Thymus (tissue), 11 donors: ENCODE data around the gene PAX3. TPM values are rescaled to one million over a fixed set of nuclear protein-coding genes. Genes with fewer than 3 reads are reported as not detected.

Source experiments
- DNase-seq, 9 donors: peaks; one replicate each; pipeline ENCODE4 v3.0.0-alpha.2; 2013; ENCODE audit warnings: low spot score in 9 of 9, low read depth in 6 of 9, missing footprints in 1 of 9
- H3K27ac ChIP-seq, 2 donors: one replicate each; pipeline ENCODE4 v1.5.1; 2013; ENCODE audit warnings: control low read depth in 1 of 2, low read depth in 1 of 2, low read length in 1 of 2, mild to moderate bottlenecking in 1 of 2, moderate library complexity in 1 of 2
- H3K27me3 ChIP-seq, 2 donors: one replicate each; pipeline ENCODE4 v1.5.1; 2013; ENCODE audit warnings: low read length in 1 of 2; ENCODE audit not compliant: control insufficient read depth in 2 of 2, insufficient read depth in 1 of 2
- H3K36me3 ChIP-seq, 2 donors: one replicate each; pipeline ENCODE4 v1.5.1; 2013; ENCODE audit warnings: low read length in 1 of 2, mild to moderate bottlenecking in 1 of 2, moderate library complexity in 1 of 2; ENCODE audit not compliant: control insufficient read depth in 2 of 2, insufficient read depth in 2 of 2
- H3K4me1 ChIP-seq, 2 donors: one replicate each; pipeline ENCODE4 v1.5.1; 2013; ENCODE audit warnings: low read length in 2 of 2; ENCODE audit not compliant: control insufficient read depth in 2 of 2, insufficient read depth in 2 of 2
- H3K4me3 ChIP-seq, 2 donors: one replicate each; pipeline ENCODE4 v1.5.1; 2013; ENCODE audit warnings: low read length in 2 of 2, control low read depth in 1 of 2, mild to moderate bottlenecking in 1 of 2
- H3K9me3 ChIP-seq, 2 donors: one replicate each; pipeline ENCODE4 v1.5.1; 2013; ENCODE audit warnings: low read length in 1 of 2, mild to moderate bottlenecking in 1 of 2; ENCODE audit not compliant: control insufficient read depth in 2 of 2, insufficient read depth in 1 of 2
- WGBS: extraction: QIAGEN DNeasy Blood & Tissue Kit; methylation state at CpG from one replicate; pipeline ENCODE4 v1.1.7; 2013; 5-methylcytosine and 5-hydroxymethylcytosine counted together
- polyA plus RNA-seq: library from polyadenylated mRNA; stranded (reverse); fragments of 200-250 nt; gene quantifications from one replicate; pipeline ENCODE4 v1.2.3, GENCODE V29; 2013
- total RNA-seq: library from RNA; stranded (reverse); fragments of 120-200 nt; gene quantifications from one replicate; pipeline ENCODE4 v1.2.4, GENCODE V29; 2013
- donor health status: healthy.

The PAX3 gene
- total and polyA plus RNA-seq, 2 donors, result 0.05 TPM

DNA sequence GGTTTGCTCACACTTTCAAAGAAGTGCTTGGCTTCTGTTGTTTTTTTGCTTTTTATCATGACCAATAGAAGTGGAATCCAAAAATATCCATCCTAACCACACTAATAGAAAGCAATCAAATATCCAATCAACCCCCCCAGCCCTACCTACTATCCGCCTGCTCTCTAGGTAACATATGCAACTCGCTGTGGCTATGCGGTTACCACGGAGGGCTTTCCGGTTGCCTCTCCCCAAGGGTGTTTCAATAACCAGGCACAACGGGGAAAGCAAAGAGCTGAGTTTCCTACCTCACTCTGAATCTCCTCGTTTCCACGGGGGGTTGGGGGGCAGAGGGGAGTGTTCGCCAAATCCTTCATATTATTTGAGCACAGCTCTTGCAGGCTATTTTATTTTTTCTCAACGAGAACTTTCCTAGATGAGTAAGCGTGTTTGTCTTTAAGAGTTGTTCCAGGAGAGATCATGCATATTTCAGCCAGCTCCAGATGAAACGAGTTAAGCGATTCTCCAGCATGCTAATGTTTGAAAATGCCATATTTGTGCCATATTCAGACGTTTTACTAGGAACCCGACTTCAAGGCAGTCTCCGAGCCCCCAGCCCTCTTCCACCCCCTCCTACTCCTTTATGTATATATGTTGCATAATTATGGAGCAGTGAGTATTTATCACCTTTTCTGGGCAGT, 30.3 kb downstream of the PAX3 start:
- H3K36me3 ChIP-seq, result no peaks in the 10 kb centered on the region
- WGBS, result 33% methylated on average over 16 of the region's 16 CpGs

DNA sequence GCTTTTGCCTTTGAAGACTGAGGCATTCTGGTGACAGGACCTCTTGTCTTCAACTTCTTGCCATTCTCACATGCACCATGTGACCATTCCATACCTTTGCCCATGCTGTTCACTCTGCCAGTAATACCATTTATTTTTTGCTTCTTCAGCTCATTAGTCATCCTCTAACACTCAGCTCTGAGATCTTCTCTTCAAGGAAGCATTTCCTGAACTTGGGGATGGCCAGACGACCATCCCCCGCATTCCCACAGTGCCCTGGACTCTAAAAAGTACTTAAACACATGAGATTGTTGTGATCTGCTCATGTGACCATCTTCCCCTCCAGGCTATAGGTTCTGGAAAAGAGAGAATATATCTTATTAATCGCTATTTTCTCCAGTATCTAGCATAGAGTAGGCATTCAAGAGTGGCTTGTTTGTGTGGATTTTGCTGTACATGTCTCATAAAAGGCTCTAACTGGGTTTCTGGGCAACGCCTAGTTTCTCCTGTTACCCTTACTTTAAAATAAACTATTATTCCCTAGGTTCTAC, 33.9 kb downstream of the PAX3 start:
- Histone ChIP-seq H3K4me1 (no peaks in the 10 kb centered on the region), H3K27ac (no peak overlapping the region), H3K27me3 (peaks cover 0 to 6% of the 10 kb centered on the region in 2 donors), H3K4me3 (no peak overlapping the region), H3K9me3 (no peaks in the 10 kb centered on the region), H3K36me3 (no peaks in the 10 kb centered on the region)
- DNase-seq, result no peak
- WGBS, result 88% methylated on average over 4 of the region's 4 CpGs

More for the DNA sequence above, 30.3 kb downstream of the PAX3 start:
- no peaks in the 10 kb centered on the region for H3K9me3 ChIP-seq
- no peak overlapping the region for H3K4me3 ChIP-seq
- peaks cover 0 to 8% of the 10 kb centered on the region in 2 donors for H3K27me3 ChIP-seq
- H3K27ac ChIP-seq, result no peak overlapping the region
- H3K4me1 ChIP-seq, result no peaks in the 10 kb centered on the region
- no peak for DNase-seq

DNA sequence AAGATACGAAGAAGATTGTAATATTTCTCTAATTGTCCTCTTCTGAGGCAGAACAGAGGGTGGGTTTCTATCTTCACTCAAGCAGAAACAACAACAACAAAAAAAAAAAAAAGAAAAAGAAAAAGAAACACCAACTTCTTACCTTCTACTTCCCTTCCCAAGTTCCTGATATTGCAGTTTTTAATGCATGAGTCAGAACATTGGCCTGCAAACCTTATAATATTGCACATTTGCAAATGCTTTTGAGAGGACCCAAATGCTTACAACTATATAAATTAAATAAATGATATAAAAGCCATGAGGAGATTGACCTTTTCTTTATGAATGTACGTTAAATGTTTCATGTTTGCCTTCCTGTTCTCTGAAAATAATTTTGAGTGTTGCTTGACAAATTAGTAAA, 37.3 kb downstream of the PAX3 start:
- Histone ChIP-seq H3K4me1 (no peaks in the 10 kb centered on the region), H3K36me3 (no peaks in the 10 kb centered on the region), H3K9me3 (no peaks in the 10 kb centered on the region), H3K4me3 (no peak overlapping the region), H3K27ac (no peak overlapping the region), H3K27me3 (peaks cover 0 to 2% of the 10 kb centered on the region in 2 donors)
- WGBS, result 89% methylated on average over 2 of the region's 2 CpGs
- no peak for DNase-seq

GRCh38 chr2:222257645-222258044, 41.2 kb downstream of the PAX3 start:
- 35% methylated on average over 6 of the region's 6 CpGs for WGBS
- Histone ChIP-seq H3K4me1 (no peaks in the 10 kb centered on the region), H3K4me3 (no peak overlapping the region), H3K27ac (no peak overlapping the region), H3K27me3 (peaks cover 0 to 5% of the 10 kb centered on the region in 2 donors), H3K36me3 (no peaks in the 10 kb centered on the region), H3K9me3 (no peaks in the 10 kb centered on the region)
- no peak for DNase-seq

- Histone ChIP-seq H3K4me1 (no peaks in the 10 kb centered on the region), H3K4me3 (no peak overlapping the region), H3K36me3 (no peaks in the 10 kb centered on the region), H3K9me3 (no peaks in the 10 kb centered on the region), H3K27ac (no peak overlapping the region), H3K27me3 (peaks cover 0 to 5% of the 10 kb centered on the region in 2 donors)
- no peak for DNase-seq
- 32% methylated on average over 8 of the region's 8 CpGs for WGBS
These were observed 42.5 kb downstream of the PAX3 start for GRCh38 chr2:222256250-222256649.

GRCh38 chr2:222255090-222255489, 43.7 kb downstream of the PAX3 start:
- no peaks in the 10 kb centered on the region for H3K9me3 ChIP-seq
- H3K27me3 ChIP-seq, result peaks cover 0 to 5% of the 10 kb centered on the region in 2 donors
- no peak overlapping the region for H3K4me3 ChIP-seq
- no peak overlapping the region for H3K27ac ChIP-seq
- H3K36me3 ChIP-seq, result no peaks in the 10 kb centered on the region
- DNase-seq, result no peak
- H3K4me1 ChIP-seq, result no peaks in the 10 kb centered on the region

DNA sequence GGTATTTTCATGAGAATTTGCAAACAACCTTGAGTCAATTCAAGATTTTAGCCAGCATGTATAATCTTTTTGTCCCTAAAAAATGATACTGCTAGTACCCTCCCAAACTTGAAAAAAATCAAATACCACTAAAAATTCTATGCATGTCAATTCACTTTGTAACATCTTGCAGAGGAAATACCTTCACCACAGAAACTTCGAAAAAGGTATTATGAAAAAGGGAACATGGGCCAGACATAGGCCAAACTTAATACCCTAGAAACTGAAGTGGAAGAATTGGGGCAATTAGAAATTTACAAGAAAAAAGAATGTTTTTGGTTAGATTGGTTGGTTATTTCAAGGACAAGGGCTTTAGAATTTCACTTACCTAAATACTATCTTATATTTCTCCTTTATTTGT, 48.5 kb downstream of the PAX3 start:
- no peaks in the 10 kb centered on the region for H3K4me1 ChIP-seq
- DNase-seq, result no peak
- no peaks in the 10 kb centered on the region for H3K36me3 ChIP-seq
- 40% methylated on average over 1 of the region's 1 CpG for WGBS
- H3K9me3 ChIP-seq, result no peaks in the 10 kb centered on the region
- no peak overlapping the region for H3K4me3 ChIP-seq
- H3K27me3 ChIP-seq, result no peaks in the 10 kb centered on the region
- H3K27ac ChIP-seq, result no peak overlapping the region

- no peaks in the 10 kb centered on the region for H3K9me3 ChIP-seq
- WGBS, result 91% methylated on average over 5 of the region's 5 CpGs
- no peak for DNase-seq
- H3K4me1 ChIP-seq, result no peaks in the 10 kb centered on the region
- H3K36me3 ChIP-seq, result no peaks in the 10 kb centered on the region
- no peaks in the 10 kb centered on the region for H3K27me3 ChIP-seq
- no peak overlapping the region for H3K4me3 ChIP-seq
- H3K27ac ChIP-seq, result no peak overlapping the region
These were observed 49.4 kb downstream of the PAX3 start for GRCh38 chr2:222249444-222249843.

GRCh38 chr2:222248818-222249217, 50.0 kb downstream of the PAX3 start:
- 91% methylated on average over 1 of the region's 1 CpG for WGBS

More at GRCh38 chr2:222248818-222249217, 50.0 kb downstream of the PAX3 start:
- Histone ChIP-seq H3K36me3 (no peaks in the 10 kb centered on the region), H3K9me3 (no peaks in the 10 kb centered on the region), H3K4me1 (no peaks in the 10 kb centered on the region), H3K27me3 (no peaks in the 10 kb centered on the region), H3K4me3 (no peak overlapping the region), H3K27ac (no peak overlapping the region)
- DNase-seq, result no peak
